ENCODE data around the gene RPS10.

GRCh38 chr6:34385793-34386195, 40.1 kb downstream of the RPS10 start:
- TF ChIP-seq GATA2 (IDR thresholded peaks at IDR 0.05; ENCODE audit: low read depth, low read length) (no peak), GATA3 (IDR thresholded peaks at IDR 0.05; ENCODE audit: low read depth, low read length) (no peak)

All from SH-SY5Y (cell line).